B cell (primary cell): ENCODE data around the gene RAD51B. TPM values are rescaled to one million over a fixed set of nuclear protein-coding genes. Genes with fewer than 3 reads are reported as not detected.

Experiments
- ATAC-seq: fragments of 200-7000 bp; cut with Tn5 transposase; one replicate; pipeline ENCODE4 v1.10.0; 2021; ENCODE audit warnings: low read depth, mild to moderate bottlenecking, moderate number of reproducible peaks, moderate library complexity
- CTCF ChIA-PET: fragments of 350-600 bp; sonication (Branson Sonifier 250); formaldehyde crosslinking; loops from one replicate; lab custom pipeline; 2021; ENCODE audit warnings: antibody characterized with exemption, inconsistent platforms; lab: Charles Lee
- POLR2A ChIA-PET: fragments of 350-600 bp; sonication (Branson Sonifier 250); formaldehyde crosslinking; loops from one replicate; lab custom pipeline; 2021; ENCODE audit warnings: antibody characterized with exemption; lab: Charles Lee
- DNase-seq: peaks from one replicate; pipeline ENCODE4 v3.0.0; 2013
- H2AFZ ChIP-seq: 2 replicates; pipeline ENCODE4 v1.6.1; 2012; ENCODE audit warnings: mild to moderate bottlenecking, low read depth, low read length; ENCODE audit not compliant: insufficient read depth, poor library complexity, severe bottlenecking
- H3K27ac ChIP-seq, 2 donors: 1 replicate in 1 of 2; 2 replicates in 1 of 2; pipeline ENCODE4 v1.5.1; 2012 to 2013; ENCODE audit warnings: low read length in 2 of 2, mild to moderate bottlenecking in 2 of 2, moderate library complexity in 1 of 2
- H3K27me3 ChIP-seq, 4 experiments: fragments of 200-600 bp in 1 of 4; sonication (generic) in 1 of 4; replicated peaks in 1 of 4; 1 replicate in 2 of 4; 2 replicates in 2 of 4; pipeline versions ENCODE4 v1.6.1 to v1.7.0; 2013 to 2016; ENCODE audit warnings: low read length in 3 of 4, mild to moderate bottlenecking in 2 of 4, mixed read lengths in 1 of 4, moderate library complexity in 1 of 4; ENCODE audit not compliant: insufficient read depth in 4 of 4, control insufficient read depth in 3 of 4; ENCODE audit errors: control extremely low read depth in 1 of 4
- H3K36me3 ChIP-seq, 2 experiments: replicated peaks in 1 of 2; 1 replicate in 1 of 2; 2 replicates in 1 of 2; pipeline versions ENCODE4 v1.6.1 to v1.7.1; 2013; ENCODE audit warnings: low read length in 1 of 2; ENCODE audit not compliant: insufficient read depth in 2 of 2, control insufficient read depth in 1 of 2; ENCODE audit errors: control extremely low read depth in 1 of 2, extremely low read depth in 1 of 2
- H3K4me1 ChIP-seq, 2 donors: fragments of 200-600 bp in 1 of 2; sonication (generic) in 1 of 2; 1 replicate in 1 of 2; 2 replicates in 1 of 2; pipeline versions ENCODE4 v1.5.1 to v1.6.1; 2013 to 2017; ENCODE audit warnings: low read length in 2 of 2; ENCODE audit not compliant: control insufficient read depth in 2 of 2, insufficient read depth in 2 of 2
- H3K4me2 ChIP-seq: replicated peaks from 2 replicates; pipeline ENCODE3; 2012; ENCODE audit warnings: mild to moderate bottlenecking, low read depth, low read length; ENCODE audit not compliant: poor library complexity, severe bottlenecking
- H3K4me3 ChIP-seq, 5 experiments: fragments of 200-600 bp in 1 of 5; sonication (generic) in 1 of 5; 1 replicate in 3 of 5; 2 replicates in 2 of 5; pipeline versions ENCODE4 v1.5.1 to v1.7.0; 2011 to 2016; ENCODE audit warnings: low read length in 4 of 5, mild to moderate bottlenecking in 4 of 5, low read depth in 2 of 5, control low read depth in 1 of 5, moderate library complexity in 1 of 5; ENCODE audit not compliant: insufficient read depth in 1 of 5; ENCODE audit errors: control extremely low read depth in 1 of 5, extremely low read depth in 1 of 5
- H3K79me2 ChIP-seq: fragments of 200-600 bp; sonication (generic); one replicate; pipeline ENCODE4 v1.6.0; 2016; ENCODE audit warnings: low read length; ENCODE audit not compliant: control insufficient read depth, insufficient read depth
- H3K9ac ChIP-seq: fragments of 200-600 bp; sonication (generic); 2 replicates; pipeline ENCODE4 v1.6.1; 2017; ENCODE audit warnings: mild to moderate bottlenecking, low read length, moderate library complexity
- H3K9me3 ChIP-seq, 3 donors: one replicate each; pipeline versions ENCODE4 v1.6.1 to v1.7.1; 2013; ENCODE audit warnings: low read length in 2 of 3; ENCODE audit not compliant: control insufficient read depth in 2 of 3, insufficient read depth in 1 of 3; ENCODE audit errors: control extremely low read depth in 1 of 3
- H4K20me1 ChIP-seq: 2 replicates; pipeline ENCODE4 v1.6.0; 2012; ENCODE audit warnings: mild to moderate bottlenecking, low read length; ENCODE audit not compliant: insufficient read depth, control insufficient read depth, poor library complexity, severe bottlenecking
- H3K27ac Mint-ChIP-seq: one replicate; pipeline ENCODE4 v1.8.0; 2021; ENCODE audit warnings: mixed read lengths
- H3K27me3 Mint-ChIP-seq: one replicate; pipeline ENCODE4 v1.8.0; 2021; ENCODE audit warnings: mixed read lengths
- H3K4me1 Mint-ChIP-seq: one replicate; pipeline ENCODE4 v1.8.0; 2021; ENCODE audit warnings: mixed read lengths
- H3K4me3 Mint-ChIP-seq: one replicate; pipeline ENCODE4 v1.8.0; 2021; ENCODE audit warnings: mixed read lengths
- H3K9me3 Mint-ChIP-seq: one replicate; pipeline ENCODE4 v1.8.0; 2022; ENCODE audit warnings: mixed read lengths; ENCODE audit not compliant: insufficient read depth
- CTCF ChIP-seq: fragments of 200-600 bp; IDR thresholded peaks from one replicate; pipeline ENCODE4 v1.8.0; 2022; ENCODE audit warnings: antibody characterized with exemption, mild to moderate bottlenecking
- EZH2 ChIP-seq: IDR thresholded peaks from 2 replicates; pipeline ENCODE4 v1.6.1; 2012; ENCODE audit warnings: borderline replicate concordance, low read depth, mild to moderate bottlenecking, moderate library complexity, low read length; ENCODE audit not compliant: insufficient read depth, poor library complexity, severe bottlenecking
- WGBS: methylation state at CpG from one replicate; pipeline ENCODE4 v1.1.5; 2013; ENCODE audit warnings: missing lambda C conversion rate; ENCODE audit not compliant: insufficient coverage; 5-methylcytosine and 5-hydroxymethylcytosine counted together
- intact Hi-C: fragments of 100-400 bp; cut with micrococcal nuclease; formaldehyde crosslinking; loops from one replicate; pipeline ENCODE4 v1.10.0; 2022
- polyA plus RNA-seq: library from polyadenylated mRNA; depleted of rRNA; stranded (reverse); fragments of >200 nt; gene quantifications from 2 replicates; pipeline ENCODE4 v1.2.3, GENCODE V29; 2012
- total RNA-seq, 2 donors: library from RNA; stranded (reverse); fragments of 120-200 nt in 1 of 2; gene quantifications; 1 replicate in 1 of 2; 2 replicates in 1 of 2; pipeline versions ENCODE4 v1.2.3 to v1.2.4, GENCODE V29; 2013 to 2022

Gene RAD51B
- total and polyA plus RNA-seq, 2 donors (not counting 1 experiment from before 2014, with no cell fraction given): 6.5 to 60.6 TPM

GRCh38 chr14:68153275-68153674 lies 333.7 kb downstream of the RAD51B start:
- H3K4me3 Mint-ChIP-seq: no peak overlapping the region
- peaks cover 2 to 12% (median 10%) of the 10 kb centered on the region in 3 donors for H3K9me3 ChIP-seq
- peaks cover 18% of the 10 kb centered on the region for H3K9me3 Mint-ChIP-seq
- WGBS: no CpG with 5 or more reads among the region's 1 CpG
- intact Hi-C loops: no loop called here
- ChIA-PET CTCF (no interaction called here), POLR2A (no interaction called here)
- no peaks in the 10 kb centered on the region for H3K27me3 ChIP-seq
- H3K27ac Mint-ChIP-seq: no peak overlapping the region
- TF ChIP-seq CTCF (no peak), EZH2 (no peak)
- H3K27me3 Mint-ChIP-seq: no peaks in the 10 kb centered on the region
- H3K4me3 ChIP-seq: no peak overlapping the region
- H2AFZ ChIP-seq: no peak overlapping the region
- H3K79me2 ChIP-seq: no peaks in the 10 kb centered on the region
- H3K9ac ChIP-seq: no peak overlapping the region
- no peak overlapping the region for H3K4me2 ChIP-seq
- no peaks in the 10 kb centered on the region for H4K20me1 ChIP-seq
- H3K27ac ChIP-seq: no peak overlapping the region
- DNase-seq: no peak
- ATAC-seq: no peak
- peaks cover 5% of the 10 kb centered on the region for H3K4me1 Mint-ChIP-seq
- H3K36me3 ChIP-seq: no peaks in the 10 kb centered on the region
- no peaks in the 10 kb centered on the region for H3K4me1 ChIP-seq

- intact Hi-C loops: no loop called here
- Mint-ChIP-seq H3K27me3 (no peaks in the 10 kb centered on the region), H3K4me3 (no peak overlapping the region), H3K4me1 (peaks cover 5% of the 10 kb centered on the region), H3K9me3 (peaks cover 12% of the 10 kb centered on the region), H3K27ac (no peak overlapping the region)
- H3K4me2 ChIP-seq: no peak overlapping the region
- no peak overlapping the region for H3K27ac ChIP-seq
- POLR2A ChIA-PET: no interaction called here
- WGBS: 100% methylated on average over 2 of the region's 2 CpGs
- H4K20me1 ChIP-seq: no peaks in the 10 kb centered on the region
- peaks cover 2 to 7% (median 5%) of the 10 kb centered on the region in 3 donors for H3K9me3 ChIP-seq
- H3K27me3 ChIP-seq: no peaks in the 10 kb centered on the region
- H3K4me1 ChIP-seq: no peaks in the 10 kb centered on the region
- no peak overlapping the region for H3K4me3 ChIP-seq
- no peak for ATAC-seq
- DNase-seq: no peak
- H3K36me3 ChIP-seq: no peaks in the 10 kb centered on the region
- CTCF ChIA-PET: no interaction called here
- no peaks in the 10 kb centered on the region for H3K79me2 ChIP-seq
- no peak overlapping the region for H2AFZ ChIP-seq
- no peak overlapping the region for H3K9ac ChIP-seq
- TF ChIP-seq EZH2 (no peak), CTCF (no peak)
Measured at GRCh38 chr14:68154275-68154674, 334.7 kb downstream of the RAD51B start.
